HPDE6-E6E7 (cell line): ENCODE data around the gene CFD.
"Not testable (repeated sequence)": the region's sequence is repeated elsewhere in the genome, so short reads cannot be mapped to it uniquely, and the experiment has no call there.

Experiments
- DNase-seq: peaks from one replicate; pipeline ENCODE4 v3.0.0; 2011; ENCODE audit warnings: missing footprints; ENCODE audit errors: extremely low spot score

The CFD gene

GRCh38 chr19:871446-872265 is 12.2 kb downstream of the CFD start:
- no peak for DNase-seq

- DNase-seq, result no peak
These were observed 12.9 kb downstream of the CFD start for GRCh38 chr19:872266-872951.

DNA sequence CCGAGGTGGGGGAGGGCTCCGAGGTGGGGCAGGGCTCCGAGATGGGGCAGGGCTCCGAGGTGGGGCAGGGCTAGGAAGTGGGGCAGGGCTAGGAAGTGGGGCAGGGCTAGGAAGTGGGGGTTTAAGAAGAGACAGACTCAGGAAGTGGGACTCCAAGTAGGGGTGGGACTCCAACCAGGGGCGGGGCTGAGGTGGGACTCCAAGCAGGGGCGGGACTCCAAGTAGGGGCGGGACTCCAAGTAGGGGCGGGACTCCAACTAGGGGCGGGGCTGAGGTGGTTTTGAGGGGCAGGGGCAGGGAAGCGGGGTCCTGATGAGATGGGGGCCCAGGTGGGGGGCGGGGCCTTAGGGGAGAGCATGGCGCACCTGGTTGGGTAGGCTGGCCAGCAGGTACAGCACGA is 13.6 kb downstream of the CFD start:
- DNase-seq, result no peak

DNA sequence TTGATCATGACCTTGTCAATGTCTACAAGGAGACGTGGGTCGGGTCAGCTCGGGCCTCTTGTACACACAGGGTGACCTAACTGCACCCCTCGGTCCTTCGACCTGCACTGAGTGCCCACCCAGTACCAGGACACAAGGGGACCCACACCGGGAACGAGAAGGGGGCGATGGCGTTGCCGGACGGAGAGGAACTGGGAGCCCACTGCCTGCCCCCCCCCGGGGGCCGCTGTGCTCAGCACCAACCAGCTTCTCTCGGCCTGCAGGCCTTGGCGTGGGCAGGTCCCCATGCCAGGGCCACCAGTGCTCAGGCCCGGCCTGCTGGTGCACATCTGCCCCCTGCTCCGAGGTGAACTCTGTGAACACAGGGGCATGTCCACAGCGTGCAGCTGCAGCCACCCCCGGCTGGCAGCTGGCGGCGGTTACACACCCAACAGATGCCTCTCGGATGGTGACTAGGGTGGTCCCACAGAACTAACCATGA is 14.1 kb downstream of the CFD start:
- no peak for DNase-seq

DNA sequence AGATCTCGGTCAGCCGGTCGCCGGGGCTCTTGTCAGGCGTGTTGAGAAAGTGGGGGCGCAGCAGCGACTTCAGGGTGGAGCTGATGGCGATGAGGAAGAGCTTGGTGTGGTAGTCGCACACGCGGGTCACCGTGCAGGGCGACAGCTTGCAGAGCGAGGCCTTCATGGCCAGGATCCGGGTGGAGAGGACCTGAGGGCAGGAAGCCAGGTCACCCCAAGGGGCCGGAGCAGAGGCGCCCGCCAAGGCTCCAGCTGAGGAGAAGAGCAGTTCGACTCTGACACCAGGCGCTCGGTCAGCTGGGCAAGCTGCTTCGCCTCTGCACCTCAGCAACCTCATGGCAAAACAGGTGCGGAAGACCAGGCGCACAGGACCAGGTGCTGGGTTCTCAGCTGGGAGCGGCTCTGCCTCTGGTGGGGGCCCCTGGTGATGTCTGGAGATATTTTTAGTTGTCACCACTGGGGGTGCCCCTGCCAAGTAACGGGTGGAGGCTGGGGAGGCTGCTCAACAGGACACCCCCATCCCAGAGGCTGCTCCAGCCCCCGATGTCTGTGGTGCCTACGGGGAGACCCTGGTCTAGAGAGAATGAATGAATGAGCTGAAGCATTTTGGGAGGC is 15.9 kb downstream of the CFD start:
- no peak for DNase-seq

DNA sequence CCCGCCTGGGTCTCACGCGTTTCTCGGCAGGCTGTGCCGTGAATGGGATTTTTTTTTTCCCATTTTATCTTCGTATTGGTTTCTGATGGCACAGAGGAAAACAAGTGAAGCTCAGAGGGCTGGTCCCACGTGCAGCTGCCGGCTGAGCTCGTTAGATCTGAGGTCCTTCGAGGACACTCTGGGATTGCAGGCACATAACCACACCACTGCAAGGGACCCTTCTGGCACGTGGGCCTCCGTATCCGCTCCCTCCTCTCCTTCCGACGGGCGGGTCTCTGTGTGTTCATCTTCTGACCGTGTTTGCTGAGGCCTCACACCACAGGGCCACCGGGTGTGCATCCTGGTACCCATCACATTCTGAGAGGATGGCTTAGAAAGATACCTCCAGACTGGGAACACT is 16.6 kb downstream of the CFD start:
- DNase-seq, result no peak

- no peak for DNase-seq
These were observed 17.4 kb downstream of the CFD start for GRCh38 chr19:876780-877314.

DNA sequence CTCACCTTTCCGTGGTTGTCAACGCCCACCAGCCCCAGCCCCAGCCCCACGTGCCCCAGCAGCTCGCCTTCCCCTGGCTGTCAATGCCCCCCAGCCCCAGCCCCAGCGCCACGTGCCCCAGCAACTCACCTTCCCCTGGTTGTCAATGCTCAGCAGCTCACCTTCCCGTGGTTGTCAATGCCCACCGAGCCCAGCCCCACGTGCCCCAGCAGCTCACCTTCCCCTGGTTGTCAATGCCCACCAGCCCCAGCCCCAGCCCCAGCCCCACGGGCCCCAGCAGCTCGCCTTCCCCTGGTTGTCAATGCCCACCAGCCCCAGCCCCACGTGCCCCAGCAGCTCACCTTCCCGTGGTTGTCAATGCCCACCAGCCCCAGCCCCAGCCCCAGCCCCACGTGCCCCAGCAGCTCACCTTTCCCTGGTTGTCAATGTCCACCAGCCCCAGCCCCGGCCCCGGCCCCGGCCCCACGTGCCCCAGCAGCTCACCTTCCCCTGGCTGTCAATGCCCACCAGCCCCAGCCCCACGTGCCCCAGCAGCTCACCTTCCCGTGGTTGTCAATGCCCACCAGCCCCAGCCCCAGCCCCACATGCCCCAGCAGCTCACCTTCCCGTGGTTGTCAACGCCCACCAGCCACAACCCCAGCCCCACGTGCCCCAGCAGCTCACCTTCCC is 18.7 kb downstream of the CFD start:
- not testable (repeated sequence) for DNase-seq

GRCh38 chr19:878751-879561 is 19.5 kb downstream of the CFD start:
- DNase-seq, result not testable (repeated sequence)

GRCh38 chr19:879711-880438 is 20.4 kb downstream of the CFD start:
- DNase-seq, result no peak

- no peak for DNase-seq
These were observed 22.1 kb downstream of the CFD start for GRCh38 chr19:881385-882071.

GRCh38 chr19:882871-883497 is 23.5 kb downstream of the CFD start:
- no peak for DNase-seq

DNA sequence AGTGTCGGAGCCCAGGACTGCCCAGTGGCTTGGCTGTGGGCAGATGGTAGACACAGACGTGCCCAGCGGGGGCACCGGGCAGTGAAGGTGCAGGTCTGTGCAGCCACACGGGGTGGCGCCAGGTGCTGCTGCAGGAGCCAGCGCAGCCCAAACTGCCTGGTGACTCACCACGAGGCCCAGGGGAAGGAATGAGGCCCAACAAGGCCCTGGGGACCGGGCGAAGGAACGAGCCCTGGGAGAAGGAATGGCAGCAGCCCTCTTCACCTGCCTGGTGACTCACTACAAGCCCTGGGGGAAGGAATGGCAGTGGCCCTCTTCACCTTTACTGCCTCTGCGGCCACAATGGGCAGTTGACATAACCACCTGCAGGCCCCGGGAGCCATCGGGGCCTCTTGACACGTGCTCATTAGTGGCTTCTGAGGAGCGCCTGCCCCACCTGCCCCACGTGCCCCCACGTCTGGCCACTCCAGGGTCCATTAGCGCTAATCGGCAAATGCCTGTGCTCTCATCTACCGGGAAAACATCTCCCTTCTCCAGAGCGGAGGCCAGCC is 24.3 kb downstream of the CFD start:
- peak; percentile 94 for DNase-seq

- DNase-seq, result no peak
These were observed 25.2 kb downstream of the CFD start for GRCh38 chr19:884420-885211.

DNA sequence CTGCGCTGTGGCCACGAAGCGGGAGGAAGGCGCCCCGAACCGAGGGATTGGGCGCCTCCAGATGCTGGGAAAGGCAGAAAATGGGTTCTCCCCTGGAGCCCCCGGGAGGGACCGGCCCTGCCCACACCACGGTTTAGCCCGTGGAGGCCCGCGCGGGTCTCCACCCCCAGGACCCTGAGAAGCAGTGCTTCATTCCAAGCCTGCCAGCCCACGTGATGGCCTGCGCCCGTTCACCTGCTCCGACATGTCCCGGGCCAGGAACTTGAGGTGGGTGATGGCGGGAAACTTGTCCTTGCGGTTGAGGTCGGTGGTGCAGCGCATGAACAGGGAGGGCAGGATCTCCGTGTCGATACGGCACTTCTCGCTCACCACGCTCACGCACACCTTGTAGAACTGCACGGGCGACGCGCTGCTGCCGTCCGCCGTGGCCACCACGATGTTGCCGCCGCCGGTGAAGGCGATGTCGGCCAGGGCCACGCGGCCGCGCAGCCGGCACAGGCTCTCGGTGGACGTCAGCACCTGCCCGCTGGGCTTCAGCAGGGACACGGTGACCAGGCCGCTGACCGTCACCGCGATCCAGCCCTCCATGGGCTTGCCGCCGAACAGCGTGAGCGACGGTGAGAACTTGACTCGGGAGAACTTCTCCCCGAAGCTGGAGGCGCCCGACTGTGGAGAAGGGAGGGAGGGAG is 26.2 kb downstream of the CFD start:
- DNase-seq, result no peak

DNA sequence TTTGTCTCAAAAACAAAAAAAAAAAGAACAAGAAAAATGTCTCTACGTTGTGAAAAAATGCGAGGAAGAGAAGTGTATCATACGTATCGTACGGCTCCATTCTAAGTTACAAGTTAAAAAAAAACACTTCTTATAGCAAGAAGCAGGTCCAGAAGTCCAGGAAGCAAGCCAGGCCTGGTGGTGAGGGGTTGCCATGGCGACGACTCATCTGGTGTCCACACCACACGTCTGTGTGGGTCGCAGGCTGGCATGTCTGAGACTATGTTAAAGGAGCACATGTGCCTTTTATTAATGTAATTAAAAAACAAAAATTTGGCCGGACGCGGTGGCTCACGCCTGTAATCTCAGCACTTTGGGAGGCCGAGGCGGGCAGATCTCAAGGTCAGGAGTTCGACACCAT is 27.6 kb downstream of the CFD start:
- no peak for DNase-seq

- DNase-seq, result no peak
These were observed 28.1 kb downstream of the CFD start for GRCh38 chr19:887599-887998.
